Measurements from ENCODE around the gene SENP5.

DNA sequence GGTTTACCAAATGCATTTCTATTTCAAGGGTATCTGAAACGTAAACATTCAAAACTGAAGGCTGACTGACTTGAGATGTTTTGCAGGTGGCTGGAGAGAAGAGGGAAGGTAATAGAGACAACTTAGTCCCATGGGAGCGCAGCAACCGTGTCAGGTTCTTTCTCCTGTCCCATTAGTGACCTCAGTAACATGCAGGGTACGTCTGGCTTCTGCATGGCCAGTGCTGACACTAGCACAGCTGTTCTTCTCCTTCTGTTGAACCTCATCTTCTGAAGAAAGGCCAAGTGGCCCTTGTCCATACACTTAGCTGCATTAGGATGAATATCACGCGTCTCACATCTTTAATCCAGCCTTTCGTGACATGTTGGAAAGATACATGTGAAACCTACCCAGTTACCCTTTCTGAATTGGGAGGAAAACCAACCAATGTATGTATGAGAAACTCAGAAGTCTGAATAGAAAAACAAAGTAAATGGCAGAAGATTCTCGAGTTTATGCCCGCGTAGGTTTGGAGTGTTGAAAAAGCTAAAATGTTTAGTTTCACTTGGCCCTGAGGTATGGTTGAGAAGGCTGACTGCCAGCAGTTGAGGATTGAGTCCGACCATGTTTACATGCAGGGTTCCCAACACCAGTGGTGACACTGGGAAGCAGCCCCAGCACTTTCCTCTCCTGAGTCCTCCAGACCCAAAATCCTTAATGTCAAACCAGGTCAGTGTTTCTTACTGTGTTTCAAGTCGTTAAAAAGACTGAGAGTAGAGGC, 64.3 kb downstream of the SENP5 start:
- TF ChIP-seq EZH2 (IDR thresholded peaks at IDR 0.05; ENCODE audit: insufficient read depth, poor library complexity, severe bottlenecking) (no peak), EZH2phosphoT487 (IDR thresholded peaks at IDR 0.05; ENCODE audit: insufficient read depth, low read depth) (no peak)

Data from GM23248 (cell line).